GM21717 (cell line): ENCODE measurements around the gene RCBTB1.
"Not testable (repeated sequence)": the region's sequence is repeated elsewhere in the genome, so short reads cannot be mapped to it uniquely, and the experiment has no call there.

ENCODE experiments used
- ATAC-seq: cut with Tn5 transposase; IDR thresholded peaks from one replicate; pipeline ENCODE4 v1.9.1; 2021; ENCODE audit warnings: mild to moderate bottlenecking, moderate library complexity; ENCODE audit not compliant: unreplicated experiment

Gene RCBTB1

DNA sequence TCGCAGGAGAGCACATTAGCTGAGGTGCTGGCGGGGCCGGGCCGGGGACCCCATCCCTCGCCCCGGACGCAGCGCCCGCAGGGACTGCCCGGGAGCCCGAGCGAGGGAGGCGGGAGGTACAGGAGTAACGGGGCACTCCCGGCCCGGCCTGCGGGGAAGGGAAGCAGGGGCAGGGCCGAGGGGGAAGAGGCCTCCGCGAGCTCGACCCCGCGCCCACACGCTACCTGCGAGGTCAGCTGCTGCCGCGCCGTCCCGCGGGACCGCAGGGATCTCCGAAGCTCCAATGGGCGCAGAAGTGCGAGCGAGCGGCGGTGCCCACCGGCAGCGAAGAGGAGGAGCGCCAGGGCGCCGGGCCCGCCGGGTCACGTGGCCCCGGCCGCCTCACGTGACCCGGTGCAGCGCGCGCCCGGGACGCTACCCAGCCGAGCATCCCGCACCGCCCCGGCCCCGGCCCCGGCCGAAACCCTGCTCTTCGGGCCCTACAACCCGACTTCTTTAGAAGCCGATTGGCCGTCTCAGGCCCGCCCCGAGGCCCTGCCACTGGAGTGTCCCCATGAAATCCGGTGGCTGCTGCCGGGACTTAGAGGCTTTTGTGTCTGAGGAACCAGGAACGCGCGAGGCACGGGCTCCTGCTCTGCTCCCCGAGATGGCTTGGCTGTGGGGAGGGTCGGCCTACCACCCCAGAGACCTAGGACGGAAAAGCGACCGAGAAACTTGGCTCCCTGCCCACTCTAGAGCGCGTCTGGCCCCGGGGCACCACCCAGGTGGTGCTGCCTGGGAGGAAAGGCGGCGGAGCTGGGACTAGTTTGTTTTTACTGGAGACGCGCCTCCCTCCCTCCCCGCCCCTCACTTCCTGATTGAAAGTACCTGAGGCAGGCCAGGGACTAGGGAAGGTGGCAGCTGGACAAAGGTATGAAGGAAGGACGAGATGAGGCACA is at the start of gene RCBTB1:
RCBTB1 (minus strand) TSS at position 339 of the 938 bp plus-strand sequence. CDS start 18,279 bp downstream, outside the sequence.
- ATAC-seq: peak; percentile 81

DNA sequence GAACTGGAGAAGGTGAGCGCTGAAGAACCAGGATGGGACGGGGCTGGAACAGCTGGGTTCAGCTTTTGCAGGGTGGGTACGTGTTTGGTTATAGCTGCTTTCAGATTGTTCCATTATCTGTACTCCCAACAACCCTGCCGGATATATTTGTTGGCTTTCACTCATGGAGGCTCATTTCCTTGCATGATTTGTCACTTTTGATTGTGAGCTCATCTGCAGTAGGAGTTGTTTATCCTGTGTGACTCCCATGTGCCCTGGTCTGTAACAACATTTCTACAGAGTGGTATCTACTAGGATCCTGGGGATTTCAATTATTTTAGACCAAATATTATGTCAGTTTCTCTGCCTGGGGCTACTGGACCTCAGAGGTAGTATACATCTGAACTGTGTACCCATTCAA is 48.4 kb upstream of the RCBTB1 start:
- ATAC-seq: no peak

DNA sequence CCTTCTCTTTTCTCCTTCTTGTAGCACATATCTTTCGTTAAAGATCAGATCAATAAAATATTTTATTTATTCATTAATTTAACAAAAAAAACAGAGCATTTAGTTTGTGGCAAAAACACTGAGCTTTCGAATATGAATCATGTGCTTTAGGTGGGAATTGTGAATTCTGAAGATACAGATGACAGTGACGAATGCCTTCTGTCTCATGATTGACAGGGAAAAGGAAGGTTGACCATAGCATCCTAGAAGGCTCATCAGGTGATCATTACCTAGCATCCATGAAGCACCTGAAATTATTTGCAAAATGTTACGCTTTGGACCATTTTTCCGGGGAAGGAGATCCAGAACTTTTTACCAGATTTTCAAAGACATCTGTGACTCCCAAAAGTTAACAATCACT is 46.8 kb upstream of the RCBTB1 start:
- ATAC-seq: no peak

DNA sequence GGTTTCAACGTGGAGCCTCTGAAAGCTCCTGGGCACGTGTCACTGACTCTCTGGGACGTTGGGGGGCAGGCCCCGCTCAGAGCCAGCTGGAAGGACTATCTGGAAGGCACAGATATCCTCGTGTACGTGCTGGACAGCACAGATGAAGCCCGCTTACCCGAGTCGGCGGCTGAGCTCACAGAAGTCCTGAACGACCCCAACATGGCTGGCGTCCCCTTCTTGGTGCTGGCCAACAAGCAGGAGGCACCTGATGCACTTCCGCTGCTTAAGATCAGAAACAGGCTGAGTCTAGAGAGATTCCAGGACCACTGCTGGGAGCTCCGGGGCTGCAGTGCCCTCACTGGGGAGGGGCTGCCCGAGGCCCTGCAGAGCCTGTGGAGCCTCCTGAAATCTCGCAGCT is 45.2 kb upstream of the RCBTB1 start:
- ATAC-seq: no peak

DNA sequence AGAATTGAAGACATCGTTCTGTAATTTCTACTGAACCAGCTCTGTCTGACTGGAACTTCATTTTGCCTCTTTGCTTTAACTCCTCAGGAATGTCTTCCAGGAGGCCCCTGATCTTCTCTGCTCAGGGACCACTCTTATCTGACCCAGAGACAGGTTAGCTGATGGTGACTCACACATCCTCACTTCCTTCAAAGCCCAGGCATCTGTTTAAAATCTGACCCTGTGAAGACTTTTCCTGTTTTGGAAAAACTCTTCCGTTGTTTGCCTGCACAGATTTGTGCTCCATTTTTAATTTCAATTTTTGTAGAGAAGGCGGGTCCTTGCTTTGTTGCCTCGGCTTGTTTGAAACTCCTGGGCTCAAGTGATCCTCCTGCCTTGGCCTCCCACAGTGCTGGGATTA is 44.6 kb upstream of the RCBTB1 start:
- ATAC-seq: no peak

DNA sequence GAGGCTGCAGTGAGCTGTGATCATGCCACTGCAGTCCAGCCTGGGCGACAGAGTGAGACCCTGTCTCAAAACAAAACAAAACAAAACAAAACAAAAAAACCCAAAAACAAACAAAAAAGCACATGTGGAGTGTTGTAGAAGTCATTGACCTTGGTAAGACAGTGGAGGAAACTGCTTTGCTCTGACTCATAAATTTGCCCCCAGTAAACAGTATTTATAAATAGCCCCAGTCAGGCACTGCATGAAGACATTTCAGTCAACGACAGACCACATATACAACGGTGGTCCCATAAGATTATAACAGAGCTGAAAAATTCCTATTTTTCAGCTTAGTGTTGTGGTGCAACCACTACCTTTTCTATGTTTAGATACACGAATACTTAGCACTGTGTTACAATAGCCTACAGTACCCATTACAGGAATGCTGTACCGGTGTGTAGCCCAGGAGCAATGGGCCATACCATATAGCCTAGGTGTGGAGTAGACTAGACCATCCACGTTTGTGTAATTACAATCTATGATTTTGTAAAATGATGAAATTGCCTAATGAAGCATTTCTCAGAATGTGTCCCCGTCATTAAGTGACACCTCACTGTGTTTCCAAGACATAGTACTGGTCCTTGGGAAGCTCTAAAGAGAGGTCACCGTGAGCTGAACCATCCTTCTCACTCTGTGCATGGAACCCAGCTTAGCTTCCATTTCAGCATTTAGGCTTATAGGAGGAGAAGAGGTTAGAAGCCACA is 44.0 kb upstream of the RCBTB1 start:
- ATAC-seq: no peak

DNA sequence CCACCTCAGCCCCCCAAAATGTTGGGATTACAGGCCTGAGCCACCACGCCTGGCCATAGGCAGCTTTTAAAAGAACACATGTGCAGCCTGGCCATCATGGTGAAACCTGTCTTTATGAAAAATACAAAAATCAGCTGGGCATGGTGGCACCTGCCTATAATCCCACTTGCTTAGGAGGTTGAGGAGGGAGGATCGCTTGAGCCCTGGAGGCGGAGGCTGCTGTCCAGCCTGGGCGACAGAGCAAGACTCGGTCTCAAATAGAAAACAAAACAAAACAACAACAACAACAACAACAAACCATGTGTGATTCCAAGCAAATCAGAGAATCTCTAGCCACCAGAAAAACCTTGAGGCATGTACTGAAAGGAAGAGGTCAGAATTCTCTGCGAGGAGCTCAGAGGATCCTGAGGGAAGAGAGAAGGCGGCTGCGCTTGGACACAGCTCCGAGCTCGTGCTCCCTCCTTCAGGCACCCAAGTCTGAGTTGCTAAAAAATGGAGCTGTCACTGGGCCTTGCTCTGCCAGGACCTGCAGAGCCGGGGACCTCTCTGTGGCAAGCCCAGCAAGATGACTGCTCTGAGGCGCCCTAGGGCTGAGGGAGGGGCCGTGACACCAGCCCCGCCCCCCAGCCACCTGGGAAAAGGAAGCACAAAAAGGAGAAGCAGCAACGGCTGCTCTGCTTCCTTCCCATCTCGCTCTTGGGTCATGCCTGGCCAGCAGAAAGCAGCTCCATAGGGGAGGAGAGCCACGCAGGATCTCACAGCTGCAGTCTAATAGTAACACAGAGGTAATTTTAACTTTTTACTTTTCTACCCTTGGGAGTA is 42.7 kb upstream of the RCBTB1 start, which contains the start of gene ARL11:
ARL11 (plus strand) TSS at position 677 of the 822 bp plus-strand sequence. CDS start 1,941 bp downstream, outside the sequence.
- ATAC-seq: peak; percentile 91

DNA sequence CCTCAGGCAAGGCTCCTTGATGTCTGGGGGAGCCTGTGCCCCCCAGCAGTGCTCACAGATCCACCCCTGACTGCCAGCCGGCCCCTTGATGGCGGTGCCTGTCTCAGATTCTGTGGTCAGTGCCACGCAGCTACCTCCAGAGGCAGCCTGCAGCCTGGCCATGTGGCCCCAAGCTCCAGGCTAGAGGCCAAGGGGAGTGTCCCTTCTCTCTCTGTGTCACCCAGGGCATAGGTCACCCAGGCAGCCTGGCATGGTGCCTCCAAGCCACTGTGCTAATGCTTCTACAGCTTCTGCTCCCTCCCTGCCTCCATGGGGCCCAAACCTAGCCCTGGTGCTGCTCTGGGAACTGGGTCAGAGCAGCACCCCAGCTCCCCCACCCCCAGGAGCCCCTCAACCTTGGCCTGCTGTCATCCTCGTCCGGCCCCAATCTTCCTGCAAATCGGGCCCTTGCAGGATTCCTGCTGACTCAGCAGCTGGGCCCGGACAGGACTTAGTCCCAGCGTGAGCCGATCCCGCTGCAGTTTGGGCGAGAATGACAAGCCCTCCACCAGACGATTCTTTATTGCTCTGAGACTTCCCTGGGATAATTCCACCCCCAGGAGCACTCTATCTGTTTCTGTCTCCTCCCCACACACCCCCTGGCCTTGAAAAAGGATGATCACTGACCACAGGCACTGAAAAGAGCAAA is 40.2 kb upstream of the RCBTB1 start:
- no peak for ATAC-seq

DNA sequence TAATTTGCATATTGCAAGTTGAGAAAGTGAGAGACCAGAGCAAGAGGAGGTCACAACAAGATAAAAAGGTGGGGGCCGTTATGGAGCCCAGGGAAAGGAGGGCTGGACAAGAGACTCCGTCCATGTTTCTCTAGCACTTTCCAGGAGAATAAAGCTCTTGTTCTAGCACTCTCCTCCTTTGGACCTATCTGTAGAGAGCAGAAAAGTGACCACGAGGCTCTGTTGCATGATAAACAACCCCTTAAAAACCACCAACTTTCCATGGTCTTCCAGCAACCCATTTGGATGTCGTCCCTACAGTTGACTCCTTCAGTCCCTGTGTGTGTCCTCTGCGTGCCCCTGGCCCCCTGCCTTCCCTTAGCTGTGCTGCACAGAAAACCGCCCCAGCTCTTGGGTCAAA is 38.9 kb upstream of the RCBTB1 start:
- no peak for ATAC-seq

DNA sequence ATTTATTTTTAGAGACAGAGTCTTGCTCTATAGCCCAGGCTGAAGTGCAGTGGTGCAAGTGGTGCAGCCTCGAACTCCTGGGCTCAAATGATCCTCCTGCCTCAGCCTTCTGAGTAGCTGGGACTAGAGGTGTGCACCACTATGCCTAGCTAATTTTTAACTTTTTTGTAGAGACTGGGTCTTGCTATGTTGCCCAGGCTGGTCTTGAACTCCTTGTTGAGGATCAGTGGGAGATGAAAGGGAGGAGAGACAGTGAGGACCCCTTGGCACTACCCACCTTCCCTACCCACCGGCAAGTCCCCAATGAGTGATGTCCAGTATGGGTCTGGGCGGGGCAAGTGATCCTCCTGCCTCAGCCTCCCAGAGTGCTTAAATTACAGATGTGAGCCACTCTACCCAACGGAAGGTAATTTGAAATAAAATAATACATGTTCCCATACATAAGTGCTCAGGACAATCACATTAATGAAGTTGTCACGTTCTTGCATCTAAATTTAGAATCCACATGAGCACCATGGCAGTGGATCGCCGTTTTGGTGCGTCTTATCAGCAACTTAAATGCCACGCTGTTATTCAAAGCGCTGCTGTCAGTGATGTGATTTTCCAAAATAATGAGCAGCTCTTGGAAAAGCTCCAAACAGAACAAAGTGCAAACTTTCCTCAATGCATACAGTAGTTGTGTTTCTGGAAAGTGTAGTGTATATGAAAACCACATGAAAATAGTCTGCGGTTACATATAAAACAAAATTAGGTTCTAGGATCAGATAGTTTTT is 37.0 kb upstream of the RCBTB1 start:
- ATAC-seq: no peak

DNA sequence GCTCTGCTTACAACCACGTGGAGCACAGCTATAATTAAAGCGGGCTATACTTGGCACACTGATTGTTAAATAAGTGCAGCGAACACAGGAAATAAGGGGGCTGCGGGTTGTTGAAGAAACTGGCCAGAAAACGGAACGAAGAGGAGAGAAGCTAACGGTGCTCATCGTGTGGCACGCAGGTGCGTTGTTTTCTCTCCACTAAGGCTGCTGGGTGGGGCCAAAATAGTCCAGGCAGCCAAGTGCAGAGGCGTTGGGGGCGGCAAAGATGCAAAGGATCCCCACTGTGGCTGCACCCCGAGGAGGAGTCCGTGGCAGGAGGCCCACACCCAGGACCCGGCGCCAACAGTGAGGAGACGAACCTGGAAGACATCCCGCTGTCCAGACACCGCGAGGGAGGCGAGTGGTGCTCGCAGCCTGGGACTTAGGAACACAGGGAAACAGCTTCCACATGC is 34.8 kb upstream of the RCBTB1 start:
- peak; percentile 71 for ATAC-seq

DNA sequence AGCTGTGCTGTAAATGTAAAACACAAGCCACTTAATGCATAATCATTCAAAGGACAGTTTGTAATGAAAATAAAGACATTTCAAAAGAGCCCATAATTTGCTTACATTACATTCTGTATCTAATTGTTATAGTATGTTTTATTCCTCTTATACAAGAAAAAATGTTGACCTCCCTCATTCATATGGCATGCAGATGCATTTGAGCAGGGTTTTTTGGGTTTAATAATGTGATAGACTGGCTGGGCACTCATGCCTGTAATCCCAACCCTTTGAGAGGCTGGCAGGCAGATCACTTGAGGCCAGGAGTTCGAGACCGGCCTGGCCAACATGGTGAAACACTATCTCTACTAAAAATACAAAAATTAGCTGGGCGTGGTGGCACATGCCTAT is 31.3 kb upstream of the RCBTB1 start:
- no peak for ATAC-seq

DNA sequence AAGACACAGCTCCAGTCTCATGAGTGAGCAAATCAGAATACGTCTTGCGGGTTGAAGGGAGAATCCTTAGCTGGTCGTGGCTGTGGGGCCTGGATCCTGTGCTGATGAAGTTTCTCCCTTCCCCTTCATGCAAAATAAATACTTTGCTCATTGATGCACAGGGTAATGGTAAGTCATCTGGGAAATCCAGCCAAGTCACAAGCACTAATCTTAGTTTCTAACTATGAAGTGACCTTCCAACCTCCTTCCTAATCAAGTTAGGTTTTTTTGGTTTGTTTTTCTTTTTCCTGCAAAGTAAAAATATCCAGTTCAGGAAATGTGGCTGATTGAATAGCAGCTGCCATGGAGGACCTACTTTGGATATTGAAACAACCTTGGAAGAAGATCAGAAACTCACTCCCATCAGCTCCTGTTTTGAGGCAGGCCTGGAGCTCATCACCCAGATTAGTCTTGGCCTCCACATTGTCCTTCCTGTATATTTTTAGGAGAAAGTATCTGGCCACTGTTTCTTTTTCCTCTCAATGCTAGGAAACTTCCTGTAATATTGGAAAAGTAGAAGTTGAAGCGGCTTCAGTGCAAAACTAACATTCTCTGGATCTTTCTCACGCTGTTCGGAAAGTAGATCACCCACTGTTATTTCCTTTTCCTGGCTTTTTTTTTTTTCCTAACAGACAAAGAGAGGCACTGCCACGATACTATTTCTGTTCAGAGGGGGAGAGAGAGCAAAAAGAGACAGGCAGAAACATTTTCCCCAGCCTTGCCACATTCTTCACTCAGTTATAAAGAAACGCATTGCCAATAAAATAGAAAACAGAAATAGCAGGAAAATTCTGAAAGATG is 30.7 kb upstream of the RCBTB1 start:
- no peak for ATAC-seq

DNA sequence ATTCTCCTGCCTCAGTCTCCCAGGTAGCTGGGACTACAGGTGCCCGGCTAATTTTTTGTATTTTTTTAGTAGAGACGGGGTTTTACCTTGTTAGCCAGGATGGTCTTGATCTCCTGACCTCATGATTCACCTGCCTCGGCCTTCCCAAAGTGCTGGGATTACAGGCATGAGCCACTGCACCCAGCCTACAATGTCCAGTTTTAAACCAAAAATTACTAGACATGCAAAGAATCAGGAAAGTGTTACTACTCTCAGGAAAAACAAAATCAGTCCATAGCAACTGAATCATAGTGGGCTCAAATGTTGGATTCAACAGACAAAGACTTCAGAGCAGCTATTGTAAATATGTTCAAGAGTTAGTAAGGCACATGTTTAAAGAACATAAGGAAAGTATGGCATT is 26.7 kb upstream of the RCBTB1 start:
- ATAC-seq: not testable (repeated sequence)

DNA sequence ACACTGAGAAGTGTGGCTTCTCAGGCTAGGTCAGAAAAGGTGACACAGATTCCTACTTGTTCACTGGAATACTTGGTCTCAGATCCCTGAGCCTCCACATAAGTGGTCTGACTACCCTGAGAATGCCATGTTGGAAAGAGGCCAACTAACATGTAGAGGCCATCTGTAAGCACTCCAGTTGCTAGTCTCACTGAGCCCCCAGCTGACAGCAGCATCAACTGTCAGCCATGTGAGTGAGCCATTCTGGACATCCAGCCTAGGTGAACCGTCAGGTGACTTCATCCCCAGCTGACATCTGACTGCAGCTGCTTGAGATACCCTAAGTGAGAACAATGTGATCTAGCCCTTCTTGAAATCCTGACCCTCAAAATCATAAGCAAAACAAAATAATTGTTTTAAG is 24.8 kb upstream of the RCBTB1 start:
- no peak for ATAC-seq

DNA sequence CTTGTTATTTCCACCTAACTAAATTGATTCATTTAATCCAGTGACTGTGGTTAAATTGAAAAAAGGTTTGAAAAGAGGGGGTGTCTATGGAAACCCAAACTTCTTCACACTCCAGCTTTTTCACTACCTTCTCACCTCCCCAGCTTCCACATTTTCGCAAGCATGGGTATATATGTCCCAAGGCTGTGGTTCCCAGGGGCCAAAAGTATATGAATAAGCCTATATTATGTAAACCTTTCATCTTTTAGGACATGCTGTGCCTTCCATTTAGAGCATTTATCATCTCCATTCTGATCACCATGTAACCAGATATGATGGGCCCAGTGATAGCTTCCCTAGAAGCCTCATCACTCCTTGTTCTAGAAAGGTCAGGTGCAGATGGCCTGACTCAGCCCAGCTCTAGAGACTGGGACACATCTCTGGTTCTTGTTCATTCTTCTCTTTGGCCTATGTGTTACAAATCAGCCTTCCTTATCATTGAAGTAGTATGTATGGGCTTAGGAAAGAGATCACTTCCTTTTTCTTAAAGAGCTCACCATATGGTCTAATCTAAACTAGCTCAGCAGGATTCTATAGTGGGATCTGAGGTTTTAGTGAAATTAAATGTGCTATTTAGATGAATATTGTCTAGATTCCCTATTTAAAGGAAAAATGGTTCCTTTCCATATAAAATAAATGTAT is 23.4 kb upstream of the RCBTB1 start:
- no peak for ATAC-seq

DNA sequence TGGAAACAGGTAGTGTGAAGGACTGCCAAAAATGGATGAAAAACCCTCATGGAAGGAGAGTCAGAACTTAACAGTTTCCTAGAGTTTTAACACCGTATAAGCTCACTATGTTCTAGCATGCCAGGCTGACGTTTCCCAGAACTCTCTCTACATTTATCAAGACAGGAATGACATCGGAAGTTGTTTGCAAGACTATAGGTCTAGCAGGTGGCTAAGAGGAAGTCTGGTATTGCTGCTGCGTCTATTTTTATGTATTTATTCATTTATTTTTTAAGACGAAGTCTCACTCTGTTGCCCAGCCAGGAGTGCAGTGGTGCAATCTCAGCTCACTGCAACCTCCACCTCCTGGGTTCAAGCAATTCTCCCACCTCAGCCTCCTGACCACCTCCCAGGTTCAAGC is 22.4 kb upstream of the RCBTB1 start:
- ATAC-seq: no peak
